ENCODE data around the gene IFT81. TPM values are rescaled to one million over a fixed set of nuclear protein-coding genes. Genes with fewer than 3 reads are reported as not detected.
"Not testable (repeated sequence)": the region's sequence is repeated elsewhere in the genome, so short reads cannot be mapped to it uniquely, and the experiment has no call there.

IFT81 gene
- total RNA-seq, 2 experiments from 2014 or later = 3.5 TPM

GRCh38 chr12:110185626-110186025, 61.5 kb downstream of the IFT81 start:
- Mint-ChIP-seq H3K27ac (no peak overlapping the region), H3K4me1 (no peaks in the 10 kb centered on the region), H3K27me3 (no peaks in the 10 kb centered on the region), H3K9me3 (ENCODE audit: low read depth) (peaks cover 14% of the 10 kb centered on the region), H3K36me3 (ENCODE audit: low read depth) (peaks cover 6% of the 10 kb centered on the region), H3K4me3 (no peak overlapping the region)
- DNase-seq = no peak
- no peak for ATAC-seq
- ChIA-PET CTCF (interaction anchor here (0.6 to 0.8 kb wide), 2 partner anchors 58 to 67 kb away, joined by 3 to 4 read pairs; no protein-coding TSS in a partner anchor), POLR2A (no interaction called here)
- intact Hi-C loops (cut with DNase I, micrococcal nuclease) = no loop called here

GRCh38 chr12:110186059-110186458, 61.9 kb downstream of the IFT81 start:
- no peak for DNase-seq
- intact Hi-C loops (cut with DNase I, micrococcal nuclease) = no loop called here
- Mint-ChIP-seq H3K27me3 (no peaks in the 10 kb centered on the region), H3K4me1 (no peaks in the 10 kb centered on the region), H3K27ac (no peak overlapping the region), H3K9me3 (ENCODE audit: low read depth) (peaks cover 14% of the 10 kb centered on the region), H3K4me3 (no peak overlapping the region), H3K36me3 (ENCODE audit: low read depth) (peaks cover 6% of the 10 kb centered on the region)
- no peak for ATAC-seq
- ChIA-PET POLR2A (no interaction called here), CTCF (interaction anchor here (0.6 to 0.8 kb wide), 2 partner anchors 57 to 67 kb away, joined by 3 to 4 read pairs; no protein-coding TSS in a partner anchor)

GRCh38 chr12:110193196-110193595, 69.0 kb downstream of the IFT81 start:
- CTCF ChIA-PET = no interaction called here
- Mint-ChIP-seq H3K27me3 (no peaks in the 10 kb centered on the region), H3K36me3 (ENCODE audit: low read depth) (peaks cover 3% of the 10 kb centered on the region), H3K4me3 (no peak overlapping the region), H3K4me1 (no peaks in the 10 kb centered on the region), H3K9me3 (ENCODE audit: low read depth) (peaks cover 4% of the 10 kb centered on the region), H3K27ac (no peak overlapping the region)
- DNase-seq (no peak), ATAC-seq (no peak)
- intact Hi-C loops (cut with DNase I, micrococcal nuclease) = no loop called here
- POLR2A ChIA-PET = no interaction called here

GRCh38 chr12:110197003-110197402, 72.8 kb downstream of the IFT81 start:
- Mint-ChIP-seq H3K27ac (no peak overlapping the region), H3K36me3 (ENCODE audit: low read depth) (peaks cover 2% of the 10 kb centered on the region), H3K4me1 (peaks cover 8% of the 10 kb centered on the region), H3K27me3 (no peaks in the 10 kb centered on the region), H3K4me3 (no peak overlapping the region), H3K9me3 (ENCODE audit: low read depth) (peaks cover 4% of the 10 kb centered on the region)
- DNase-seq (no peak), ATAC-seq (no peak)
- CTCF ChIA-PET = interaction anchor here (1.2 kb wide), 1 partner anchor 10 kb away, joined by 3 read pairs; no protein-coding TSS in a partner anchor
- intact Hi-C loops (cut with DNase I, micrococcal nuclease) = no loop called here
- POLR2A ChIA-PET = no interaction called here

- CTCF ChIA-PET = no interaction called here
- Mint-ChIP-seq H3K27ac (no peak overlapping the region), H3K9me3 (ENCODE audit: low read depth) (peaks cover 4% of the 10 kb centered on the region), H3K36me3 (ENCODE audit: low read depth) (peaks cover 2% of the 10 kb centered on the region), H3K4me1 (peaks cover 8% of the 10 kb centered on the region), H3K4me3 (no peak overlapping the region), H3K27me3 (no peaks in the 10 kb centered on the region)
- intact Hi-C loops (cut with DNase I, micrococcal nuclease) = no loop called here
- ATAC-seq (no peak), DNase-seq (no peak)
- POLR2A ChIA-PET = no interaction called here
These were observed 74.2 kb downstream of the IFT81 start for GRCh38 chr12:110198386-110198785.

GRCh38 chr12:110199339-110200123, 75.4 kb downstream of the IFT81 start:
- POLR2A ChIA-PET = no interaction called here
- H3K36me3 Mint-ChIP-seq (ENCODE audit: low read depth) = no peaks in the 10 kb centered on the region
- DNase-seq = peak; percentile 28
- CTCF ChIA-PET = interaction anchor here (0.6 to 0.7 kb wide), 2 partner anchors 50 to 320 kb away, joined by 3 read pairs; no protein-coding TSS in a partner anchor
- no peaks in the 10 kb centered on the region for H3K9me3 Mint-ChIP-seq (ENCODE audit: low read depth)
- peak; percentile 87 for ATAC-seq
- no peak overlapping the region for H3K4me3 Mint-ChIP-seq
- peaks cover 8% of the 10 kb centered on the region for H3K4me1 Mint-ChIP-seq
- intact Hi-C loops (cut with DNase I, micrococcal nuclease) = no loop called here
- no peaks in the 10 kb centered on the region for H3K27me3 Mint-ChIP-seq
- no peak overlapping the region for H3K27ac Mint-ChIP-seq

- POLR2A ChIA-PET = no interaction called here
- Mint-ChIP-seq H3K9me3 (ENCODE audit: low read depth) (no peaks in the 10 kb centered on the region), H3K27me3 (no peaks in the 10 kb centered on the region), H3K36me3 (ENCODE audit: low read depth) (no peaks in the 10 kb centered on the region), H3K4me1 (peaks cover 8% of the 10 kb centered on the region), H3K4me3 (no peak overlapping the region), H3K27ac (no peak overlapping the region)
- CTCF ChIA-PET = interaction anchor here (0.6 kb wide), 1 partner anchor 321 kb away, joined by 3 read pairs; no protein-coding TSS in a partner anchor
- peak; percentile 55 for ATAC-seq
- intact Hi-C loops (cut with DNase I, micrococcal nuclease) = no loop called here
- DNase-seq = no peak
These were observed 75.9 kb downstream of the IFT81 start for GRCh38 chr12:110200124-110200417.

- intact Hi-C loops (cut with DNase I, micrococcal nuclease) = no loop called here
- H3K27ac Mint-ChIP-seq = no peak overlapping the region
- peaks cover 8% of the 10 kb centered on the region for H3K4me1 Mint-ChIP-seq
- H3K4me3 Mint-ChIP-seq = no peak overlapping the region
- DNase-seq (no peak), ATAC-seq (peak; percentile 51)
- H3K36me3 Mint-ChIP-seq (ENCODE audit: low read depth) = no peaks in the 10 kb centered on the region
- CTCF ChIA-PET = interaction anchor here (0.6 kb wide), 1 partner anchor 1056 kb away, joined by 3 read pairs; no protein-coding TSS in a partner anchor
- H3K27me3 Mint-ChIP-seq = no peaks in the 10 kb centered on the region
- no peaks in the 10 kb centered on the region for H3K9me3 Mint-ChIP-seq (ENCODE audit: low read depth)
- POLR2A ChIA-PET = no interaction called here
These were observed 77.8 kb downstream of the IFT81 start for GRCh38 chr12:110201995-110202394.

GRCh38 chr12:110203546-110203945, 79.4 kb downstream of the IFT81 start:
- Mint-ChIP-seq H3K4me3 (no peak overlapping the region), H3K27me3 (no peaks in the 10 kb centered on the region), H3K4me1 (peaks cover 8% of the 10 kb centered on the region), H3K36me3 (ENCODE audit: low read depth) (no peaks in the 10 kb centered on the region), H3K9me3 (ENCODE audit: low read depth) (no peaks in the 10 kb centered on the region), H3K27ac (no peak overlapping the region)
- DNase-seq (no peak), ATAC-seq (no peak)
- intact Hi-C loops (cut with DNase I, micrococcal nuclease) = no loop called here
- POLR2A ChIA-PET = no interaction called here
- CTCF ChIA-PET = interaction anchor here (0.6 to 1.1 kb wide), 3 partner anchors 10 to 374 kb away, joined by 3 read pairs; no protein-coding TSS in a partner anchor

GRCh38 chr12:110205931-110206330, 81.8 kb downstream of the IFT81 start:
- H3K36me3 Mint-ChIP-seq (ENCODE audit: low read depth) = no peaks in the 10 kb centered on the region
- H3K4me3 Mint-ChIP-seq = no peak overlapping the region
- ChIA-PET CTCF (no interaction called here), POLR2A (no interaction called here)
- intact Hi-C loops (cut with DNase I, micrococcal nuclease) = no loop called here
- H3K27me3 Mint-ChIP-seq = no peaks in the 10 kb centered on the region
- no peak overlapping the region for H3K27ac Mint-ChIP-seq
- H3K9me3 Mint-ChIP-seq (ENCODE audit: low read depth) = no peaks in the 10 kb centered on the region
- no peaks in the 10 kb centered on the region for H3K4me1 Mint-ChIP-seq
- no peak for ATAC-seq
- DNase-seq = no peak

GRCh38 chr12:110211639-110212536, 87.7 kb downstream of the IFT81 start:
- CTCF ChIA-PET = interaction anchor here (0.6 to 1.8 kb wide), 4 partner anchors 12 to 536 kb away, joined by 3 to 4 read pairs (median 3); no protein-coding TSS in a partner anchor
- H3K27me3 Mint-ChIP-seq; intact Hi-C loops (cut with DNase I, micrococcal nuclease); H3K27ac Mint-ChIP-seq; H3K9me3 Mint-ChIP-seq (ENCODE audit: low read depth); H3K36me3 Mint-ChIP-seq (ENCODE audit: low read depth); H3K4me3 Mint-ChIP-seq; POLR2A ChIA-PET; H3K4me1 Mint-ChIP-seq; ATAC-seq; DNase-seq: not testable (repeated sequence)
